HUES48 (cell line): ENCODE results near the gene SSX4B.
"Not testable (repeated sequence)": the region's sequence is repeated elsewhere in the genome, so short reads cannot be mapped to it uniquely, and the experiment has no call there.

Source experiments
- H3K27ac ChIP-seq: one replicate; pipeline ENCODE4 v1.7.0; 2013; ENCODE audit warnings: low read depth, low read length, inconsistent platforms
- H3K27me3 ChIP-seq: 2 replicates; pipeline ENCODE4 v1.6.1; 2013; ENCODE audit warnings: mild to moderate bottlenecking, low read length; ENCODE audit not compliant: control insufficient read depth, insufficient read depth
- H3K36me3 ChIP-seq: 2 replicates; pipeline ENCODE4 v1.6.1; 2013; ENCODE audit warnings: low read length; ENCODE audit not compliant: control insufficient read depth, insufficient read depth
- H3K4me1 ChIP-seq: 2 replicates; pipeline ENCODE4 v1.6.1; 2013; ENCODE audit warnings: mild to moderate bottlenecking, low read length; ENCODE audit not compliant: control insufficient read depth, insufficient read depth
- H3K4me3 ChIP-seq: 2 replicates; pipeline ENCODE4 v1.5.1; 2013; ENCODE audit warnings: mild to moderate bottlenecking, low read depth, low read length
- H3K9ac ChIP-seq: 2 replicates; pipeline ENCODE4 v1.6.1; 2013; ENCODE audit warnings: mild to moderate bottlenecking, low read depth, low read length, moderate library complexity
- H3K9me3 ChIP-seq: 2 replicates; pipeline ENCODE4 v1.6.1; 2013; ENCODE audit warnings: low read length; ENCODE audit not compliant: control insufficient read depth, insufficient read depth

SSX4B gene

GRCh38 chrX:48411860-48412259, at the start of gene SSX4B:
SSX4B (minus strand) TSS chrX:48411960; CDS start chrX:48411372, 588 bp downstream.
- not testable (repeated sequence) for H3K9ac ChIP-seq, H3K4me3 ChIP-seq, H3K9me3 ChIP-seq, H3K27me3 ChIP-seq, H3K36me3 ChIP-seq, H3K4me1 ChIP-seq, H3K27ac ChIP-seq

DNA sequence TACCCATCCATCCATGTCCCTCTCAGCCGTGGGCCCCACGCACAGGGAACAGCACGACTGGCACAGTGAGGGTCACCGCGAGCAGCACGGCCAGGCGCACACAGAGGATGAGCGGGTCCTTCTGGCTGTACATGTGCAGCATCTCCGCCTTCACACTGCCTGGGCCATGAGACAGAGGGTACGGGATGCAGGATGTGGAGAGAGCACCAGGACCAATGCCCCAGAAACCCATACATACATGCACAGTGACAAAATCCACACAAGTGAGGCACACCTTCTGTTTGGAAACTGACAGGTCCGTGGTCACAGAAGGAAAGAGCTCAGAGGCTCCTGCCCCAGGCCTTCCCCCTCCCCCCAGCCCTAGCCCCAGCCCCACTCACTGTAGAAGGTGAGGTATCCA, 48.8 kb upstream of the SSX4B start:
- peaks cover 28% of the 10 kb centered on the region for H3K36me3 ChIP-seq
- H3K27me3 ChIP-seq = no peaks in the 10 kb centered on the region

GRCh38 chrX:48460031-48460430, 48.3 kb upstream of the SSX4B start:
- Histone ChIP-seq H3K36me3 (peaks cover 25% of the 10 kb centered on the region), H3K9me3 (peaks cover 38% of the 10 kb centered on the region), H3K27me3 (no peaks in the 10 kb centered on the region), H3K4me3 (no peak overlapping the region), H3K27ac (no peak overlapping the region), H3K4me1 (no peaks in the 10 kb centered on the region), H3K9ac (no peak overlapping the region)

More for the DNA sequence above, 48.8 kb upstream of the SSX4B start:
- peaks cover 44% of the 10 kb centered on the region for H3K9me3 ChIP-seq
- H3K27ac ChIP-seq = no peak overlapping the region
- H3K9ac ChIP-seq = no peak overlapping the region
- H3K4me3 ChIP-seq = no peak overlapping the region
- H3K4me1 ChIP-seq = no peaks in the 10 kb centered on the region

- Histone ChIP-seq H3K9me3 (peaks cover 39% of the 10 kb centered on the region), H3K27me3 (no peaks in the 10 kb centered on the region), H3K4me1 (no peaks in the 10 kb centered on the region), H3K36me3 (peaks cover 25% of the 10 kb centered on the region), H3K27ac (no peak overlapping the region), H3K4me3 (no peak overlapping the region), H3K9ac (no peak overlapping the region)
Observed at GRCh38 chrX:48459483-48459882, 47.7 kb upstream of the SSX4B start.

GRCh38 chrX:48458711-48459110, 47.0 kb upstream of the SSX4B start:
- no peak overlapping the region for H3K27ac ChIP-seq
- H3K36me3 ChIP-seq = peaks cover 25% of the 10 kb centered on the region
- no peak overlapping the region for H3K9ac ChIP-seq
- H3K4me3 ChIP-seq = no peak overlapping the region
- H3K9me3 ChIP-seq = peaks cover 38% of the 10 kb centered on the region
- no peaks in the 10 kb centered on the region for H3K4me1 ChIP-seq
- no peaks in the 10 kb centered on the region for H3K27me3 ChIP-seq

- H3K27me3 ChIP-seq = no peaks in the 10 kb centered on the region
- H3K9ac ChIP-seq = no peak overlapping the region
- no peak overlapping the region for H3K27ac ChIP-seq
- no peak overlapping the region for H3K4me3 ChIP-seq
- H3K4me1 ChIP-seq = no peaks in the 10 kb centered on the region
- H3K36me3 ChIP-seq = peaks cover 17% of the 10 kb centered on the region
- peaks cover 41% of the 10 kb centered on the region for H3K9me3 ChIP-seq
Observed at GRCh38 chrX:48456628-48457331, 45.0 kb upstream of the SSX4B start.

- Histone ChIP-seq H3K4me3 (no peak overlapping the region), H3K9ac (no peak overlapping the region), H3K27me3 (no peaks in the 10 kb centered on the region), H3K9me3 (peaks cover 31% of the 10 kb centered on the region), H3K4me1 (no peaks in the 10 kb centered on the region), H3K36me3 (no peaks in the 10 kb centered on the region), H3K27ac (no peak overlapping the region)
Observed at GRCh38 chrX:48451708-48452107, 39.9 kb upstream of the SSX4B start.

DNA sequence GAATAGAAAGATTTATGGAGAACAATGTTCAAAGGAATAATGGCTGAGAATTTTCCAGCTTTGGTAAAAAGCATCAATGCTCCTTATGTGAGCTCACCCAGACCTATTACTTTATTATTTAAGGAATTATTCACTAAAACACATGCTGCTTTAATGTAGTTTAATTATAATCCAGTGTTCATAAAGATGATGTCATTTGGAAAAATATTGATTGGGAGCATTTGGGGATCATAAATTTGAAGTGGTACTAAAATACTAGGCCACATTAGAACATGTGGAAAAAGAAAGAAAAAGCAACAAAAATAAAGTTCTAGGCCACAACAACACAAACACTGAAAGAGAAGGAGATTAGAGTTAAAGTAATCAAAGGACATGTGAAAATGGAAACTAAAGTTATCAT, 38.3 kb upstream of the SSX4B start:
- Histone ChIP-seq H3K4me3 (no peak overlapping the region), H3K9me3 (peaks cover 28% of the 10 kb centered on the region), H3K9ac (no peak overlapping the region), H3K27ac (no peak overlapping the region), H3K27me3 (no peaks in the 10 kb centered on the region), H3K36me3 (no peaks in the 10 kb centered on the region), H3K4me1 (no peaks in the 10 kb centered on the region)

DNA sequence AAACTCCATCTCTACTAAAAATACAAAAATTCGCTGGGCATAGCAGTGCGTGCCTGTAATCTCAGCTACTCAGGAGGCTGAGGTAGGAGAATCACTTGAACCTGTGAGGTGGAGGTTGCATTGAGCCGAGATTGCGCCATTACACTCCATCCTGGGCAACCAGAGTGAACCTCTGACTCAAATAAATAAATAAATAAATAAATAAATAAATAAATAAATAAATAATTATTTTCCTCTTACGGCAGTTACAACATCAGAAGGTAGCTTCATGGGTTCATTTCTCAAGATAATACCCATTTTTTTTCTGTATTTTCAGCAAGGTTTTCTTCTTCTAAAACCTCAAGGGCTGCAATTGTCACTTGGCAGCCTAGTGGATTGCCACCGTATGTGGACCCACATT, 35.4 kb upstream of the SSX4B start:
- not testable (repeated sequence) for H3K9ac ChIP-seq, H3K36me3 ChIP-seq, H3K27me3 ChIP-seq, H3K27ac ChIP-seq, H3K4me1 ChIP-seq, H3K4me3 ChIP-seq
- peaks cover 22% of the 10 kb centered on the region for H3K9me3 ChIP-seq

DNA sequence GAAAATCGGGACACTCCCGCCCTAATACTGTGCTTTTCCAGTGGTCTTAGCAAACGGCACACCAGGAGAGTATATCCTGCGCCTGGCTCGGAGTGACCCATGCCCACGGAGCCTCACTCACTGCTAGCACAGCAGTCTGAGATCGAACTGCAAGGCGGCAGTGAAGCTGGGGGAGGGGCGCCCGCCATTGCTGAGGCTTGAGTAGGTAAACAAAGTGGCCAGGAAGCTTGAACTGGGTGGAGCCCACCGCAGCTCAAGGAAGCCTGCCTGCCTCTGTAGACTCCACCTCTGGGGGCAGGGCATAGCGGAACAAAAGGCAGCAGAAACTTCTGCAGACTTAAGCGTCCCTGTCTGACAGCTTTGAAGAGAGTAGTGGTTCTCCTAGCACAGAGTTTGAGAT, 22.0 kb upstream of the SSX4B start:
- peaks cover 28% of the 10 kb centered on the region for H3K9me3 ChIP-seq
- H3K4me3 ChIP-seq, H3K4me1 ChIP-seq, H3K27ac ChIP-seq, H3K36me3 ChIP-seq, H3K9ac ChIP-seq, H3K27me3 ChIP-seq: not testable (repeated sequence)

GRCh38 chrX:48430166-48430565, 18.4 kb upstream of the SSX4B start:
- H3K9me3 ChIP-seq = peaks cover 28% of the 10 kb centered on the region
- not testable (repeated sequence) for H3K4me3 ChIP-seq, H3K36me3 ChIP-seq, H3K27ac ChIP-seq, H3K27me3 ChIP-seq, H3K4me1 ChIP-seq, H3K9ac ChIP-seq
